ENCODE measurements around the gene INSM2. TPM values are rescaled to one million over a fixed set of nuclear protein-coding genes. Genes with fewer than 3 reads are reported as not detected.

Gene INSM2
- total and polyA plus RNA-seq, 2 of the 13 experiments (the other 11 are each of a cell fraction or from before 2014, with no cell fraction given) = not detected

- TF ChIP-seq NCOA2 (CRISPR knock-in tag; IDR thresholded peaks at IDR 0.05) = peak; percentile 34; the same call in 1 of the 2 replicates
- peak; percentile 98 for TF ChIP-seq ZNF678 (CRISPR knock-in tag; IDR thresholded peaks at IDR 0.05)
- TF ChIP-seq RFXAP (CRISPR knock-in tag; IDR thresholded peaks at IDR 0.05; ENCODE audit: borderline replicate concordance) = peak; percentile 83; the same call in 1 of the 2 replicates
- TF ChIP-seq GPN1 (CRISPR knock-in tag; IDR thresholded peaks at IDR 0.05; ENCODE audit: borderline replicate concordance) = no peak
- peak; percentile 95 for TF ChIP-seq MXD3 (CRISPR knock-in tag; IDR thresholded peaks at IDR 0.05)
- peak; percentile 98 for TF ChIP-seq MTF2 (CRISPR knock-in tag; IDR thresholded peaks at IDR 0.05; ENCODE audit: borderline replicate concordance)
- no peak for TF ChIP-seq SNAPC5 (CRISPR knock-in tag; IDR thresholded peaks at IDR 0.05; ENCODE audit: borderline replicate concordance)
- TF ChIP-seq RXRB (CRISPR knock-in tag; IDR thresholded peaks at IDR 0.05; ENCODE audit: borderline replicate concordance) = no peak
- no peak for TF ChIP-seq MAFK (conservative IDR thresholded peaks at IDR 0.05 in 1 of 2, IDR thresholded peaks at IDR 0.05 in 1 of 2; ENCODE audit: low read length in 2 of 2)
- peak; percentile 67; the same call in 1 of the 2 replicates for TF ChIP-seq CHCHD3 (CRISPR knock-in tag; IDR thresholded peaks at IDR 0.05)
- TF ChIP-seq NR1H2 (CRISPR knock-in tag; IDR thresholded peaks at IDR 0.05; ENCODE audit: borderline replicate concordance, low read depth) = no peak; the same call in 1 of the 2 replicates
- TF ChIP-seq LBX2 (CRISPR knock-in tag; IDR thresholded peaks at IDR 0.05; ENCODE audit: borderline replicate concordance) = peak; percentile 89
- TF ChIP-seq GATAD2A (CRISPR knock-in tag; IDR thresholded peaks at IDR 0.05) = peak; percentile 69; the same call in 1 of the 2 replicates
- peak; percentile 45; the same call in 1 of the 2 replicates for TF ChIP-seq PATZ1 (CRISPR knock-in tag; IDR thresholded peaks at IDR 0.05)
- TF ChIP-seq ZFAT (CRISPR knock-in tag; conservative IDR thresholded peaks at IDR 0.05) = peak; percentile 70; the same call in 1 of the 2 replicates
- peak; percentile 84; the same call in 1 of the 2 replicates for TF ChIP-seq ZNF564 (CRISPR knock-in tag; IDR thresholded peaks at IDR 0.05)
- TF ChIP-seq NR0B2 (CRISPR knock-in tag; IDR thresholded peaks at IDR 0.05) = peak; percentile 79
- peak; percentile 75; the same call in 1 of the 2 replicates for TF ChIP-seq ZNF609 (CRISPR knock-in tag; IDR thresholded peaks at IDR 0.05; ENCODE audit: borderline replicate concordance)
- TF ChIP-seq ZIK1 (CRISPR knock-in tag; IDR thresholded peaks at IDR 0.05; ENCODE audit: borderline replicate concordance, low read depth) = peak; percentile 86; the same call in 1 of the 2 replicates
- no peak for TF ChIP-seq ZBTB7A (CRISPR knock-in tag; IDR thresholded peaks at IDR 0.05)
Observed at GRCh38 chr14:35533357-35534207, at the start of gene INSM2 (continued).

Data from HepG2 (cell line).